ENCODE measurements around the gene PTPRB.

- TF ChIP-seq POLR2A (IDR thresholded peaks at IDR 0.05) (no peak), POLR2AphosphoS5 (IDR thresholded peaks at IDR 0.05) (peak; percentile 17 to 68 (median 57))
- TF ChIP-seq, protein P1, sequence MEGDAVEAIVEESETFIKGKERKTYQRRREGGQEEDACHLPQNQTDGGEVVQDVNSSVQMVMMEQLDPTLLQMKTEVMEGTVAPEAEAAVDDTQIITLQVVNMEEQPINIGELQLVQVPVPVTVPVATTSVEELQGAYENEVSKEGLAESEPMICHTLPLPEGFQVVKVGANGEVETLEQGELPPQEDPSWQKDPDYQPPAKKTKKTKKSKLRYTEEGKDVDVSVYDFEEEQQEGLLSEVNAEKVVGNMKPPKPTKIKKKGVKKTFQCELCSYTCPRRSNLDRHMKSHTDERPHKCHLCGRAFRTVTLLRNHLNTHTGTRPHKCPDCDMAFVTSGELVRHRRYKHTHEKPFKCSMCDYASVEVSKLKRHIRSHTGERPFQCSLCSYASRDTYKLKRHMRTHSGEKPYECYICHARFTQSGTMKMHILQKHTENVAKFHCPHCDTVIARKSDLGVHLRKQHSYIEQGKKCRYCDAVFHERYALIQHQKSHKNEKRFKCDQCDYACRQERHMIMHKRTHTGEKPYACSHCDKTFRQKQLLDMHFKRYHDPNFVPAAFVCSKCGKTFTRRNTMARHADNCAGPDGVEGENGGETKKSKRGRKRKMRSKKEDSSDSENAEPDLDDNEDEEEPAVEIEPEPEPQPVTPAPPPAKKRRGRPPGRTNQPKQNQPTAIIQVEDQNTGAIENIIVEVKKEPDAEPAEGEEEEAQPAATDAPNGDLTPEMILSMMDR (IDR thresholded peaks at IDR 0.05) = no peak
Observed at GRCh38 chr12:70645494-70646317, 8.5 kb upstream of the PTPRB start.

Data from stomach (tissue), 4 donors.